Measurements from ENCODE around the gene LAMA5.

- no peak for TF ChIP-seq POLR2A (IDR thresholded peaks at IDR 0.05; ENCODE audit: low read length)
- TF ChIP-seq RFX5 (IDR thresholded peaks at IDR 0.05) = no peak
- no peak for TF ChIP-seq KDM1A (IDR thresholded peaks at IDR 0.05; ENCODE audit: low read depth)
- no peak for TF ChIP-seq EP300 (IDR thresholded peaks at IDR 0.05)
- no peak for TF ChIP-seq CTCF (IDR thresholded peaks at IDR 0.05)
- no peak for TF ChIP-seq ZFP36 (IDR thresholded peaks at IDR 0.05; ENCODE audit: borderline replicate concordance, partially characterized antibody)
- no peak for TF ChIP-seq NFE2L2 (conservative IDR thresholded peaks at IDR 0.05; ENCODE audit: low read length)
- no peak for TF ChIP-seq HDAC2 (IDR thresholded peaks at IDR 0.05)
- TF ChIP-seq SMC3 (IDR thresholded peaks at IDR 0.05) = no peak
- TF ChIP-seq RCOR1 (IDR thresholded peaks at IDR 0.05; ENCODE audit: low read depth, low read length) = no peak
- TF ChIP-seq NR3C1 (IDR thresholded peaks at IDR 0.05) = no peak
- TF ChIP-seq HOXA7 (CRISPR knock-in tag; IDR thresholded peaks at IDR 0.05) = no peak
- TF ChIP-seq MYC (IDR thresholded peaks at IDR 0.05; ENCODE audit: borderline replicate concordance, low read length) = no peak
Measured at GRCh38 chr20:62292108-62292507, 75.0 kb downstream of the LAMA5 start.

Measured in A549 (cell line).